ENCODE data around the gene HSDL2.
A peak's percentile ranks its signal among the peaks of the same experiment; 100 is the strongest.
"Not testable (repeated sequence)": the region's sequence is repeated elsewhere in the genome, so short reads cannot be mapped to it uniquely, and the experiment has no call there.

The HSDL2 gene

GRCh38 chr9:112401175-112401815, 21.4 kb downstream of the HSDL2 start:
- no peak for DNase-seq

- DNase-seq, result no peak
These were observed 23.8 kb downstream of the HSDL2 start for GRCh38 chr9:112403614-112404201.

GRCh38 chr9:112404508-112404932, 24.6 kb downstream of the HSDL2 start:
- DNase-seq, result no peak

- DNase-seq, result no peak
These were observed 28.4 kb downstream of the HSDL2 start for GRCh38 chr9:112408275-112408674.

- no peak for DNase-seq
These were observed 28.9 kb downstream of the HSDL2 start for GRCh38 chr9:112408819-112409218.

GRCh38 chr9:112409758-112410157, 29.9 kb downstream of the HSDL2 start:
- no peak for DNase-seq

- no peak for DNase-seq
These were observed 31.7 kb downstream of the HSDL2 start for GRCh38 chr9:112411626-112412027.

- not testable (repeated sequence) for DNase-seq
These were observed 33.8 kb downstream of the HSDL2 start for GRCh38 chr9:112413728-112414127.

- no peak for DNase-seq
These were observed 40.3 kb downstream of the HSDL2 start for GRCh38 chr9:112420208-112420607.

- no peak for DNase-seq
These were observed 41.9 kb downstream of the HSDL2 start for GRCh38 chr9:112421771-112422222.

- no peak for DNase-seq
These were observed 42.7 kb downstream of the HSDL2 start for GRCh38 chr9:112422417-112423148.

- no peak for DNase-seq
These were observed 50.2 kb downstream of the HSDL2 start for GRCh38 chr9:112430006-112430522.

GRCh38 chr9:112433499-112434392, 53.8 kb downstream of the HSDL2 start:
- DNase-seq, result no peak

GRCh38 chr9:112434487-112434886, 54.6 kb downstream of the HSDL2 start:
- DNase-seq, result no peak

GRCh38 chr9:112437406-112437805, 57.5 kb downstream of the HSDL2 start:
- peak; percentile 64 for DNase-seq

GRCh38 chr9:112439171-112439570, 59.3 kb downstream of the HSDL2 start:
- peak; percentile 21 for DNase-seq

GRCh38 chr9:112439825-112440224, 59.9 kb downstream of the HSDL2 start:
- no peak for DNase-seq

- DNase-seq, result peak; percentile 48
These were observed 63.3 kb downstream of the HSDL2 start for GRCh38 chr9:112443200-112443599.

GRCh38 chr9:112443636-112444035, 63.7 kb downstream of the HSDL2 start:
- no peak for DNase-seq

- DNase-seq, result no peak
These were observed 65.3 kb downstream of the HSDL2 start for GRCh38 chr9:112445196-112445595.

GRCh38 chr9:112446080-112446479, 66.2 kb downstream of the HSDL2 start:
- no peak for DNase-seq

- DNase-seq, result no peak
These were observed 66.6 kb downstream of the HSDL2 start for GRCh38 chr9:112446526-112446925.

GRCh38 chr9:112447283-112447761, 67.4 kb downstream of the HSDL2 start:
- DNase-seq, result no peak

Data from NCI-H82 (cell line).